Ishikawa (cell line): ENCODE results near the gene ALOX5.

Experiments used
- CEBPB ChIP-seq: IDR thresholded peaks from 2 replicates; pipeline ENCODE4 v1.6.1; 2012
- CREB1 ChIP-seq: IDR thresholded peaks from 2 replicates; pipeline ENCODE4 v1.6.1; 2012; ENCODE audit warnings: low read depth
- EGR1 ChIP-seq: IDR thresholded peaks from 2 replicates; pipeline ENCODE4 v1.6.1; 2012
- EP300 ChIP-seq: IDR thresholded peaks from 2 replicates; pipeline ENCODE4 v1.6.1; 2012; ENCODE audit warnings: borderline replicate concordance
- FOXM1 ChIP-seq: IDR thresholded peaks from 2 replicates; pipeline ENCODE4 v1.6.1; 2012; ENCODE audit warnings: low read depth, borderline replicate concordance
- MAX ChIP-seq: IDR thresholded peaks from 2 replicates; pipeline ENCODE4 v1.6.1; 2012
- NFIC ChIP-seq: IDR thresholded peaks from 2 replicates; pipeline ENCODE4 v1.6.1; 2012
- RAD21 ChIP-seq: IDR thresholded peaks from 2 replicates; pipeline ENCODE4 v1.6.1; 2012; ENCODE audit warnings: low read depth
- TAF1 ChIP-seq: IDR thresholded peaks from 2 replicates; pipeline ENCODE4 v1.6.1; 2012; ENCODE audit warnings: low read depth, mild to moderate bottlenecking
- TCF12 ChIP-seq: IDR thresholded peaks from 2 replicates; pipeline ENCODE4 v1.6.1; 2012; ENCODE audit warnings: low read depth
- YY1 ChIP-seq: IDR thresholded peaks from 2 replicates; pipeline ENCODE4 v1.6.1; 2012; ENCODE audit warnings: low read depth

DNA sequence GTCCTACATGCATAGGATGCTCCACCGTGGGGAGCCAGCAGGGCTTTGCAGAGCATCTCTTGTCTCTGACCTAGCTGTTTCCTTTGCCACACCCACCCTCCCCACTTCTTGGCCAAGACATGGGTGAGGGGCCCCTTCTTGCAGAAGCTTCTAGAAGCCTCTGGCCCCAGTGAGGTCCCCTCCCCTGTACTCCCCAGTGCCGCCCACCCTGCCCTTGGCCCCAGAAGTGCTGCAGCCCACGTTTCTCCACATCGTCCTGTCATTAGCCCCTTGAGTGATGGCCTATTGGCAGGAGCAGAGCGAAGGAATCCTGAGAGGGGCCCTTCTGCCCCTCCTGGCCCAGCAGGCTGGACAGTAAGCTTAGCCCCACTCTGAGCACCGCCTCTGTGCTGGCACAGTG is 43.7 kb downstream of the ALOX5 start:
- TF ChIP-seq FOXM1 (no peak), MAX (no peak), CEBPB (no peak), YY1 (no peak), TAF1 (no peak), EGR1 (no peak), CREB1 (no peak), TCF12 (no peak), EP300 (no peak), RAD21 (no peak), NFIC (no peak)
